ENCODE results near the gene PRKCA. TPM values are rescaled to one million over a fixed set of nuclear protein-coding genes. Genes with fewer than 3 reads are reported as not detected.

The PRKCA gene
- total RNA-seq, 4 donors from 2014 or later, result 9.6 to 15.5 (median 11.1) TPM

GRCh38 chr17:66507982-66508760, 205.8 kb downstream of the PRKCA start:
- intact Hi-C loops (cut with DNase I; ENCODE audit: low total_unique reads), result no loop called here
- WGBS, 2 donors, result 83 to 88% methylated on average over 10 of the region's 10 CpGs
- no peak for DNase-seq (ENCODE audit: low spot score in 2 of 2)
- no peak overlapping the region for H3K4me3 ChIP-seq (ENCODE audit: low read depth, poor library complexity, severe bottlenecking)
- no peak for TF ChIP-seq POLR2A (IDR thresholded peaks at IDR 0.05)
- TF ChIP-seq CTCF (IDR thresholded peaks at IDR 0.05), result no peak

- TF ChIP-seq POLR2A (IDR thresholded peaks at IDR 0.05), result no peak
- no peak for TF ChIP-seq CTCF (IDR thresholded peaks at IDR 0.05)
- H3K4me3 ChIP-seq (ENCODE audit: low read depth, poor library complexity, severe bottlenecking), result no peak overlapping the region
- WGBS, 2 donors, result 45% methylated on average over 8 of the region's 8 CpGs
- DNase-seq (ENCODE audit: low spot score in 2 of 2), result no peak
- intact Hi-C loops (cut with DNase I; ENCODE audit: low total_unique reads), result no loop called here
Observed at GRCh38 chr17:66508896-66509844, 206.8 kb downstream of the PRKCA start.

- intact Hi-C loops (cut with DNase I; ENCODE audit: low total_unique reads), result no loop called here
- no peak for DNase-seq (ENCODE audit: low spot score in 2 of 2)
- no peak for TF ChIP-seq CTCF (IDR thresholded peaks at IDR 0.05)
- TF ChIP-seq POLR2A (IDR thresholded peaks at IDR 0.05), result no peak
- 74 to 81% methylated on average over 3 of the region's 3 CpGs for WGBS, 2 donors
- H3K4me3 ChIP-seq (ENCODE audit: low read depth, poor library complexity, severe bottlenecking), result no peak overlapping the region
Observed at GRCh38 chr17:66509926-66510325, 207.5 kb downstream of the PRKCA start.

GRCh38 chr17:66511135-66511534, 208.7 kb downstream of the PRKCA start:
- intact Hi-C loops (cut with DNase I; ENCODE audit: low total_unique reads), result no loop called here
- WGBS, 2 donors, result 89 to 94% methylated on average over 3 of the region's 3 CpGs
- no peak for TF ChIP-seq POLR2A (IDR thresholded peaks at IDR 0.05)
- TF ChIP-seq CTCF (IDR thresholded peaks at IDR 0.05), result no peak
- no peak overlapping the region for H3K4me3 ChIP-seq (ENCODE audit: low read depth, poor library complexity, severe bottlenecking)
- no peak for DNase-seq (ENCODE audit: low spot score in 2 of 2)

GRCh38 chr17:66514227-66514806, 211.9 kb downstream of the PRKCA start:
- no peak for TF ChIP-seq POLR2A (IDR thresholded peaks at IDR 0.05)
- TF ChIP-seq CTCF (IDR thresholded peaks at IDR 0.05), result no peak
- 76 to 81% methylated on average over 11 of the region's 11 CpGs for WGBS, 2 donors
- H3K4me3 ChIP-seq (ENCODE audit: low read depth, poor library complexity, severe bottlenecking), result no peak overlapping the region
- no peak for DNase-seq (ENCODE audit: low spot score in 2 of 2)
- intact Hi-C loops (cut with DNase I; ENCODE audit: low total_unique reads), result no loop called here
